22Rv1 (cell line): ENCODE results near the gene KRT12.

Experiments
- CTCF ChIP-seq: fragments of 450-650 bp; IDR thresholded peaks from 2 replicates; pipeline ENCODE4 v1.5.1; 2017; ENCODE audit warnings: mild to moderate bottlenecking
- ZFX ChIP-seq: fragments of 450-650 bp; IDR thresholded peaks from 2 replicates; pipeline ENCODE4 v1.6.1; 2017; ENCODE audit warnings: antibody characterized with exemption, borderline replicate concordance

- no peak for TF ChIP-seq CTCF
- TF ChIP-seq ZFX, result no peak
These were observed 6.8 kb upstream of the KRT12 start for GRCh38 chr17:40873801-40874200.
